Kidney (tissue), 14 donors: Measurements from ENCODE around the gene C2orf49. TPM values are rescaled to one million over a fixed set of nuclear protein-coding genes. Genes with fewer than 3 reads are reported as not detected.
A peak's percentile ranks its signal among the peaks of the same experiment; 100 is the strongest.

Experiments
- DNase-seq, 5 donors: peaks; one replicate each; pipeline ENCODE4 v3.0.0-alpha.2; 2013 to 2020
- FAIRE-seq: peaks from 2 replicates; lab custom pipeline; 2012; peaks lifted over from hg19 to GRCh38; lab: Jason Lieb, UNC
- H3K27ac ChIP-seq, 2 donors: one replicate each; pipeline ENCODE4 v1.7.0; 2013; ENCODE audit warnings: low read depth in 2 of 2, low read length in 2 of 2, inconsistent platforms in 1 of 2
- H3K27me3 ChIP-seq: one replicate; pipeline ENCODE4 v1.7.1; 2013; ENCODE audit warnings: low read length, inconsistent platforms; ENCODE audit not compliant: control insufficient read depth, insufficient read depth
- H3K36me3 ChIP-seq, 3 donors: one replicate each; pipeline versions ENCODE4 v1.7.0 to v1.7.1; 2013; ENCODE audit warnings: low read length in 3 of 3, control low read depth in 1 of 3, inconsistent platforms in 1 of 3; ENCODE audit not compliant: insufficient read depth in 3 of 3, control insufficient read depth in 2 of 3
- H3K4me1 ChIP-seq, 3 donors: one replicate each; pipeline versions ENCODE4 v1.7.0 to v1.7.1; 2013; ENCODE audit warnings: low read length in 3 of 3, inconsistent platforms in 1 of 3, low read depth in 1 of 3; ENCODE audit not compliant: control insufficient read depth in 2 of 3, insufficient read depth in 2 of 3
- H3K4me3 ChIP-seq, 3 donors: one replicate each; pipeline versions ENCODE4 v1.7.0 to v1.8.1; 2013; ENCODE audit warnings: low read length in 3 of 3, control low read depth in 1 of 3, inconsistent platforms in 1 of 3
- H3K9ac ChIP-seq, 3 donors: one replicate each; pipeline versions ENCODE4 v1.7.0 to v1.7.1; 2013; ENCODE audit warnings: low read length in 3 of 3, control low read depth in 1 of 3, inconsistent platforms in 1 of 3
- H3K9me3 ChIP-seq, 3 donors: one replicate each; pipeline versions ENCODE4 v1.7.0 to v1.7.1; 2013; ENCODE audit warnings: low read length in 3 of 3, control low read depth in 1 of 3, inconsistent platforms in 1 of 3; ENCODE audit not compliant: control insufficient read depth in 2 of 3, insufficient read depth in 1 of 3
- CTCF ChIP-seq: IDR thresholded peaks from 3 replicates; pipeline ENCODE4 v1.5.1; 2012; ENCODE audit warnings: mild to moderate bottlenecking, moderate library complexity, borderline replicate concordance; ENCODE audit not compliant: insufficient read depth; ENCODE audit errors: extremely low read depth
- intact Hi-C: fragments of 100-400 bp; cut with DNase I; formaldehyde crosslinking; loops from one replicate; pipeline ENCODE4 v1.11.1; 2022
- polyA plus RNA-seq: library from polyadenylated mRNA; stranded (reverse); fragments of 350-450 nt; fragmentation: Illumina TruSeq; extraction: RNeasy Lipid Tissue Mini Kit (QIAGEN cat#74804); gene quantifications from one replicate; pipeline ENCODE4 v1.2.3, GENCODE V29; 2014; ENCODE audit warnings: low read depth, low replicate concordance; ENCODE audit not compliant: insufficient read depth
- total RNA-seq: library from RNA; stranded (reverse); fragmentation: NEBNext Ultra II Directional; extraction: Animal tissue kit (Norgen Biotek cat#: 25700); gene quantifications from one replicate; pipeline ENCODE4 v1.2.1, GENCODE V29; 2021
- donor health status: control.
- donor health status: control.
- donor health status: control.
- donor health status: control.
- donor health status: control.
- donor health status: DM: yes; HTN: yes; CAD: no.
- donor health status: Normal renal cell carcinoma (clear cell type).

C2orf49 gene
- total and polyA plus RNA-seq, 2 donors from 2014 or later, result 6.8 to 15.0 TPM

GRCh38 chr2:105391763-105392662, 54.7 kb downstream of the C2orf49 start:
- no peak overlapping the region for H3K27ac ChIP-seq

GRCh38 chr2:105393373-105394055, 56.2 kb downstream of the C2orf49 start:
- no peak overlapping the region for H3K4me3 ChIP-seq
- no peak overlapping the region for H3K9ac ChIP-seq
- intact Hi-C loops, result no loop called here
- H3K27me3 ChIP-seq, result no peaks in the 10 kb centered on the region
- no peak for TF ChIP-seq CTCF
- no peaks in the 10 kb centered on the region for H3K36me3 ChIP-seq
- H3K27ac ChIP-seq, result no peak overlapping the region
- DNase-seq (no peak), FAIRE-seq (no peak)
- H3K4me1 ChIP-seq, result peaks cover 0 to 5% (median 5%) of the 10 kb centered on the region in 3 donors
- no peaks in the 10 kb centered on the region for H3K9me3 ChIP-seq

More at GRCh38 chr2:105391763-105392662, 54.7 kb downstream of the C2orf49 start:
- no peak for TF ChIP-seq CTCF
- intact Hi-C loops, result no loop called here
- H3K27me3 ChIP-seq, result no peaks in the 10 kb centered on the region
- peaks cover 0 to 5% (median 5%) of the 10 kb centered on the region in 3 donors for H3K4me1 ChIP-seq
- DNase-seq, result peak in 1 of 5 donors; percentile 12
- no peaks in the 10 kb centered on the region for H3K9me3 ChIP-seq
- no peaks in the 10 kb centered on the region for H3K36me3 ChIP-seq
- no peak for FAIRE-seq
- H3K4me3 ChIP-seq, result no peak overlapping the region
- H3K9ac ChIP-seq, result no peak overlapping the region

- no peak for FAIRE-seq
- Histone ChIP-seq H3K4me1 (peaks cover 0 to 10% (median 5%) of the 10 kb centered on the region in 3 donors), H3K4me3 (no peak overlapping the region), H3K27me3 (no peaks in the 10 kb centered on the region), H3K9me3 (no peaks in the 10 kb centered on the region), H3K27ac (no peak overlapping the region), H3K9ac (no peak overlapping the region), H3K36me3 (no peaks in the 10 kb centered on the region)
- no peak for TF ChIP-seq CTCF
- intact Hi-C loops, result no loop called here
- no peak for DNase-seq
These were observed 57.7 kb downstream of the C2orf49 start for GRCh38 chr2:105394951-105395611.
